Keratinocyte (primary cell): ENCODE results near the gene STK36. TPM values are rescaled to one million over a fixed set of nuclear protein-coding genes. Genes with fewer than 3 reads are reported as not detected.

Experiments
- DNase-seq: peaks from one replicate; pipeline ENCODE4 v3.0.0-alpha.2; 2011; ENCODE audit warnings: low read depth, missing footprints, low spot score
- FAIRE-seq: peaks from 2 replicates; lab custom pipeline; 2011; peaks lifted over from hg19 to GRCh38; lab: Jason Lieb, UNC
- H2AFZ ChIP-seq: 2 replicates; pipeline ENCODE4 v1.6.0; 2012; ENCODE audit warnings: low read length, control low read depth, inconsistent platforms; ENCODE audit not compliant: control insufficient read depth
- H3K27ac ChIP-seq: 2 replicates; pipeline ENCODE4 v1.5.1; 2011; ENCODE audit warnings: low read length; ENCODE audit not compliant: control insufficient read depth, insufficient read depth
- H3K27me3 ChIP-seq: 3 replicates; pipeline ENCODE4 v1.6.0; 2011; ENCODE audit warnings: low read length; ENCODE audit not compliant: control insufficient read depth, insufficient read depth; ENCODE audit errors: extremely low read depth
- H3K36me3 ChIP-seq, 2 experiments: 2 replicates in 1 of 2; 3 replicates in 1 of 2; pipeline ENCODE4 v1.5.1; 2011; ENCODE audit warnings: low read length in 2 of 2, mild to moderate bottlenecking in 1 of 2; ENCODE audit not compliant: control insufficient read depth in 2 of 2, insufficient read depth in 2 of 2; ENCODE audit errors: extremely low read depth in 1 of 2
- H3K4me1 ChIP-seq: 3 replicates; pipeline ENCODE4 v1.5.1; 2011; ENCODE audit warnings: low read length; ENCODE audit not compliant: control insufficient read depth, insufficient read depth; ENCODE audit errors: extremely low read depth
- H3K4me2 ChIP-seq: 3 replicates; pipeline ENCODE4 v1.6.0; 2011; ENCODE audit warnings: low read depth, low read length; ENCODE audit not compliant: control insufficient read depth, insufficient read depth; ENCODE audit errors: extremely low read depth
- H3K4me3 ChIP-seq, 3 experiments: fragments of 200-600 bp in 1 of 3; sonication (generic) in 1 of 3; 2 replicates in 2 of 3; 3 replicates in 1 of 3; pipeline ENCODE4 v1.5.1; 2011 to 2016; ENCODE audit warnings: low read length in 3 of 3, mild to moderate bottlenecking in 3 of 3, control low read depth in 2 of 3, inconsistent platforms in 1 of 3, low read depth in 1 of 3, mixed read lengths in 1 of 3, mixed run types in 1 of 3, moderate library complexity in 1 of 3; ENCODE audit not compliant: control insufficient read depth in 2 of 3, insufficient read depth in 2 of 3; ENCODE audit errors: extremely low read depth in 1 of 3
- H3K79me2 ChIP-seq: 2 replicates; pipeline ENCODE4 v1.6.0; 2012; ENCODE audit warnings: low read length; ENCODE audit not compliant: control insufficient read depth, insufficient read depth
- H3K9ac ChIP-seq: 3 replicates; pipeline ENCODE4 v1.6.0; 2011; ENCODE audit warnings: low read length; ENCODE audit not compliant: control insufficient read depth, insufficient read depth; ENCODE audit errors: extremely low read depth
- H3K9me1 ChIP-seq: 3 replicates; pipeline ENCODE4 v1.6.0; 2011; ENCODE audit warnings: low read length; ENCODE audit not compliant: control insufficient read depth, insufficient read depth; ENCODE audit errors: extremely low read depth
- H3K9me3 ChIP-seq: 2 replicates; pipeline ENCODE4 v1.5.1; 2012; ENCODE audit warnings: low read depth, low read length; ENCODE audit not compliant: control insufficient read depth
- H4K20me1 ChIP-seq: 3 replicates; pipeline ENCODE4 v1.6.0; 2011; ENCODE audit warnings: low read length; ENCODE audit not compliant: control insufficient read depth, insufficient read depth; ENCODE audit errors: extremely low read depth
- CTCF ChIP-seq, 3 experiments: IDR thresholded peaks in 1 of 3; conservative IDR thresholded peaks in 1 of 3; optimal IDR thresholded peaks in 1 of 3; 2 replicates in 2 of 3; 3 replicates in 1 of 3; pipeline versions ENCODE3 to v1.5.1; 2011; ENCODE audit warnings: low read length in 3 of 3, mild to moderate bottlenecking in 3 of 3, moderate library complexity in 2 of 3, control low read depth in 1 of 3, inconsistent platforms in 1 of 3; ENCODE audit not compliant: insufficient read depth in 2 of 3; ENCODE audit errors: extremely low read depth in 1 of 3
- EZH2 ChIP-seq: IDR thresholded peaks from one replicate; pipeline ENCODE4 v1.6.1; 2012; ENCODE audit warnings: inconsistent platforms, mild to moderate bottlenecking, low read length, moderate library complexity
- dilution Hi-C: fragments of 300-500 bp; cut with MboI; formaldehyde crosslinking; loops from one replicate; pipeline ENCODE4 v1.7.0; 2020; ENCODE audit warnings: low sequenced_read_pairs; ENCODE audit not compliant: extremely low pct_ligation_motif_present
- polyA plus RNA-seq, 5 experiments: library from polyadenylated mRNA; depleted of rRNA in 3 of 5; stranded (reverse) in 3 of 5; stranded (forward) in 1 of 5; unstranded in 1 of 5; fragments of >200 nt; gene quantifications; 1 replicate in 1 of 5; 2 replicates in 3 of 5; 3 replicates in 1 of 5; pipeline versions ENCODE4 v1.2.1 to v1.2.3, GENCODE V29; 2011 to 2012; ENCODE audit warnings: missing spikeins in 2 of 5, low read depth in 1 of 5, low replicate concordance in 1 of 5

STK36 gene
- polyA plus RNA-seq, 1 donor (not counting 4 experiments of a cell fraction or from before 2014, with no cell fraction given): 19.0 TPM

GRCh38 chr2:218733171-218734021 lies 61.5 kb downstream of the STK36 start:
- Histone ChIP-seq H3K9me1 (no peaks in the 10 kb centered on the region), H3K27me3 (no peaks in the 10 kb centered on the region), H4K20me1 (no peaks in the 10 kb centered on the region), H3K79me2 (peaks cover 58% of the 10 kb centered on the region), H3K4me1 (peaks cover 54% of the 10 kb centered on the region), H3K9ac (peak overlapping the region; percentile 30), H3K27ac (peak overlapping the region; percentile 95), H3K36me3 (peaks cover 9 to 23% of the 10 kb centered on the region in 2 experiments), H3K4me3 (no peak overlapping the region), H3K4me2 (peak overlapping the region; percentile 39), H2AFZ (no peak overlapping the region), H3K9me3 (no peaks in the 10 kb centered on the region)
- FAIRE-seq: peak; percentile 52
- TF ChIP-seq EZH2 (no peak), CTCF (optimal IDR thresholded peaks at IDR 0.05 in 1 of 3, IDR thresholded peaks at IDR 0.05 in 1 of 3, conservative IDR thresholded peaks at IDR 0.05 in 1 of 3; ENCODE audit: extremely low read depth in 1 of 3, insufficient read depth in 2 of 3, low read length in 3 of 3) (no peak)
- no peak for DNase-seq
- dilution Hi-C loops: no loop called here

- H3K36me3 ChIP-seq: peaks cover 11 to 32% of the 10 kb centered on the region in 2 experiments
- H3K79me2 ChIP-seq: peaks cover 54% of the 10 kb centered on the region
- FAIRE-seq (no peak), DNase-seq (no peak)
- no peak overlapping the region for H3K4me3 ChIP-seq
- dilution Hi-C loops: no loop called here
- H2AFZ ChIP-seq: no peak overlapping the region
- H4K20me1 ChIP-seq: no peaks in the 10 kb centered on the region
- peak overlapping the region; percentile 95 for H3K27ac ChIP-seq
- no peak overlapping the region for H3K9ac ChIP-seq
- no peaks in the 10 kb centered on the region for H3K9me1 ChIP-seq
- H3K27me3 ChIP-seq: no peaks in the 10 kb centered on the region
- no peak overlapping the region for H3K4me2 ChIP-seq
- H3K4me1 ChIP-seq: peaks cover 54% of the 10 kb centered on the region
- H3K9me3 ChIP-seq: no peaks in the 10 kb centered on the region
- TF ChIP-seq EZH2 (no peak), CTCF (optimal IDR thresholded peaks at IDR 0.05 in 1 of 3, IDR thresholded peaks at IDR 0.05 in 1 of 3, conservative IDR thresholded peaks at IDR 0.05 in 1 of 3; ENCODE audit: extremely low read depth in 1 of 3, insufficient read depth in 2 of 3, low read length in 3 of 3) (no peak)
Measured at GRCh38 chr2:218734190-218734975, 62.5 kb downstream of the STK36 start.
